Fibroblast of skin of scalp (primary cell): Measurements from ENCODE around the gene PAIP2B. TPM values are rescaled to one million over a fixed set of nuclear protein-coding genes. Genes with fewer than 3 reads are reported as not detected.
"Not testable (repeated sequence)": the region's sequence is repeated elsewhere in the genome, so short reads cannot be mapped to it uniquely, and the experiment has no call there.

Experiments used
- DNase-seq: peaks from one replicate; pipeline ENCODE4 v3.0.0-alpha.2; 2013
- polyA plus RNA-seq, 2 experiments: library from polyadenylated mRNA; unstranded; fragments of 120-200 nt; gene quantifications; one replicate each; pipeline ENCODE4 v1.2.1, GENCODE V29; 2013; ENCODE audit not compliant: insufficient read length in 2 of 2

The PAIP2B gene, protein sequence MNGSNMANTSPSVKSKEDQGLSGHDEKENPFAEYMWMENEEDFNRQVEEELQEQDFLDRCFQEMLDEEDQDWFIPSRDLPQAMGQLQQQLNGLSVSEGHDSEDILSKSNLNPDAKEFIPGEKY
- 0.45 TPM for polyA plus RNA-seq (2013, experiment 1 of 2; ENCODE audit: insufficient read length)
- polyA plus RNA-seq (2013, experiment 2 of 2; ENCODE audit: insufficient read length): 0.78 TPM

GRCh38 chr2:71226965-71227560 lies at the start of gene PAIP2B:
TSS of gene PAIP2B (minus strand) at chr2:71227103. CDS start at chr2:71202589, 24,514 bp downstream.
- peak; percentile 99 for DNase-seq

DNA sequence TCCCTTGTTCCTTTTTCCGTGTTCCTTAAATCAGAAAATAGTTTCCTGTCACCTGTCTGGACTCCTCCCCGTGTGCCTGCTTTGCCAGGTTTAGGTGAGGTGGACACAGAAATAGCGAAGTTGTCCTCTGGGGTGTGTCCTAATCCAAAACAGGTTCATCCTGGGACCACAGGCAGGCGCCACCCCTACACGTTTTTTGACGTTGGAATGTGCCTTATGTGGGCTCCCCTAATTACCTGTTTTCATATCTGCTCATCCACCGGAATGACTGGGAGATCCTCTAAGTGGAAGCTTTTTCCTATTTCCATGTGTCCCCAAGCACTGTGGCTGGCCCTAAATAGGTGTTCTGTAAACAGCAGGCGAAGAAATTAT lies 49.0 kb upstream of the PAIP2B start:
- no peak for DNase-seq

DNA sequence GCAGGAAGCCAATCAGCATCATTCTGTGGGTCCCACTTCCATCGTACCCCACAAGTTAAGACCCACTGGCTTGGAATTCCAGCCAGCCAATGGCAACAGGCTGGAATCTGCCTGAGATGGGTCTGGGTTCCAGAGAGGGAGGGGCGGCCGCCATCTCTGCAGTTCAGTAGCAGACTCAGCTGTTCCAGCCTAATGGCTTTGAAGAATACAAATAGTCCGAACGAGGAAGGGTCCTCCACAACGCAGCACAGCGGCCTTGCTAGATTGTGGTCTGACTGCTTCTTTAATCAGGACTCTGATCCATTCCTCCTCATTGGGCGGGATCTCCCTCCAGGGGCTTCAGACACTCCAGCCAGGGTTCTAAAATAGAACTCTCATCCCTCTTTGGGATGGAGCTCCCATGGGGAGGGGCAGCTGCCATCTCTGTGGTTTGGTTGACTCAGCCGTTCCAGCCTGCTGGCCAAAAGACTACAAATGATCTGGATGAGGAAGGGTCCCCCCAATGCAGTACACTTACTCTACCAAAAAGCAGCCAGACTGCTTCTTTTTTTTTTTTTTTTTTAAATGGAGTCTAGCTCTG lies 42.7 kb upstream of the PAIP2B start:
- DNase-seq: no peak

GRCh38 chr2:71263386-71263785 lies 36.5 kb upstream of the PAIP2B start:
- DNase-seq: no peak

GRCh38 chr2:71261534-71261933 lies 34.6 kb upstream of the PAIP2B start:
- DNase-seq: no peak

DNA sequence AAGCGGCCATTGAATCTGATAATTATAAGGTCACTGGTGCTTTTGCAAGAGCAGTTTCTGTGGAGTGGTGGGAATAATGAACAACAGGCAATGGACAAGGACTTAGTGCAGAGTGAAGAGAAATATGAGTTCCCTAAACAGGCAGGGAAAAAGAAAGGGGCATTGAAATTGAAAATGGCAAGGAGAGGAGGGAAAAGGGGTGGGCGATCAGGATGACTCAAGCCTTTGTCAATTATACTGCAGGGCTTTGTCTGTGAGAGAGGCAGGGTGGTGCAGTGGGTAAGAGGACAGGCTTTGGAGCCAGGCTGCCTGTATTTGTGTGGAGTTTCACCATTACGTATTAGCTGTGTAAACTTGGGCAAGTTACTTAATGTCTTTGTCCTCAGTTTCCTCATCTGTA lies 29.5 kb upstream of the PAIP2B start:
- DNase-seq: no peak

GRCh38 chr2:71254776-71255175 lies 27.9 kb upstream of the PAIP2B start:
- no peak for DNase-seq

GRCh38 chr2:71254078-71254477 lies 27.2 kb upstream of the PAIP2B start:
- no peak for DNase-seq

GRCh38 chr2:71253476-71253875 lies 26.6 kb upstream of the PAIP2B start:
- no peak for DNase-seq

DNA sequence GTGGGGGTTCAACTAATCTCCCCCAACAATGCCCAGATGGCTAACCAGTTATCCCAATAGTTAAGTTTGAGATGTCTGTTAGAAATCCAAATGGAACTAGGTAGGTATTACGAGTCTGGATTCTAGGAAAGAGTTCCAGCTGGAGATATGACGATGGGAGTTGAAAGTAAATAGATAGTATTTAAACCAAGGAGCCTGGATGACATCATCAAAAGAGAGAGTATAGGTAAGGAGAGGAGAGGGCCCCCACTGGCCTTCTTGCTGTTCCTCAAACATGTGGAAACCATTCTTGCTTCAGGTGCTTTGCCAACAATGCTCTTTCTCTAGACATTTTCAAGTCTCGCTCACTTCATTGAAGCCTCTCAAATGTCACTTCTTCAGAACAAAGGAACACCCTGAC lies 26.0 kb upstream of the PAIP2B start:
- DNase-seq: no peak

DNA sequence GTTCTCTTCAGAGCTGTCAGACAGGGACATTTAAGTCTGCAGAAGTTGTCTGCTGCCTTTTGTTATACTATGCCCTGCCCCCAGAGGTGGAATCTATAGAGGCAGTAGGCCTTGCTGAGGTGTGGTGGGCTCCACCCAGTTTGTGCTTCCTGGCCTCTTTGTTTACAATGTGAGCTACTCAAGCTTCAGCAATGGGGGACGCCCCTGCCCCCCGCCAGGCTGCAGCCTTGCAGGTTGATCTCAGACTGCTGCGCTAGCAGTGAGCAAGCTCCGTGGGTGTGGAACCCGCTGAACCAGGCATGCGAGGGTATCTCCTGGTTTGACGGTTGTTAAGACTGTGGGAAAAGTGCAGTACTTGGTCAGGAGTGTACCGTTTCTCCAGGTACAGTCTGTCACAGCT lies 24.0 kb upstream of the PAIP2B start:
- DNase-seq: no peak

GRCh38 chr2:71244302-71244660 lies 17.4 kb upstream of the PAIP2B start:
- DNase-seq: no peak

- no peak for DNase-seq
Measured at GRCh38 chr2:71243634-71244301, 16.9 kb upstream of the PAIP2B start.

DNA sequence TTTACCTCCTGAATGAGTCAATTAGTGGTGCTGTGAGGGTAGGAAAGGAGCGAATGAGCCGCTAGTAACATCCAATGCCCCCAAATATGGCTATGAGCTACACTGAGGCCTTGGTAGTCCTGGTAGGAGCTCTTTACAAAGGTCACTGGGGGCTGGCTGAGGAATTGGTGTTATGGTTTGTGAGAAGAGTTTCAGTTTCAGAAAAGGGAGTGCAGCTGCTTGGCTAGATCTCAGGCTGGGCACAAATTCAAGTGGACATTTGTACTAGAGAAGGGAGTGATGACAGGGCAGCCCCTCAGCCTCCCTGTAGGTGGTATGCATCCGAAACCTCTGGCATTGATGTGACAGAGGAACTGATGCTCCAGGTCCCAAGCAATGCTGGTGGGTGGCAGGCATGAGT lies 13.9 kb upstream of the PAIP2B start:
- no peak for DNase-seq

- DNase-seq: no peak
Measured at GRCh38 chr2:71238089-71238488, 11.2 kb upstream of the PAIP2B start.

DNA sequence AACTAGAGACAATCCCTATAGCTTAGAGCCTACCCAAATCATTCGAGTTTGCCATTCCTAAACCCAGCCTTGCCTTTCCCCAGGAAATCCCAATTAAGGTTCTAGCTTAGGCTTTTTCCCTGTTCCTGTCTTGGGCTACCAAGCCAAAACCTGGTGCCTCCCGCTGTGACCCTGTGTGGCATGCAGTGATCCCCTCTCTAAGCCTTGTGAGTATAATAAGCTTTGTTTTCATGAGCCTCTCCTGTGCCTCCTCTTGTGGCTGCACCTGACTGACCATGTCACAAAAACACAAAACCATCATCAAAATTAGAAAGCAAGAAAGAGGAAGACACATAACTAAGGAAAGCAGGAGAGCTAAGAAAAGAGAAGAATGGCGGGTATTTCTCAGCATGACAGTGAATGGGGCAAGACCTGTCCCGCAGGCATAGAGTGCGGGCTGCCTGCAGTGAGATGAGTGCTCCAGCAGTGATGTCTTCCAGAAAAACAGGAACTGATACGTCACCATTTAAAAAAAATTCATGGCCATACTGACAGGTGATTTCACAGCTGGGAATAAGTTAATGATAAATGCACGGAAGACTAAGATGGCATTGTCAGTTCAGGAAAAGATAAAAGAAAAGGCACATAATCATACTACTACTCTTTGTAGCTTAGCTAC lies 9.2 kb upstream of the PAIP2B start:
- no peak for DNase-seq

- DNase-seq: not testable (repeated sequence)
Measured at GRCh38 chr2:71233072-71233471, 6.2 kb upstream of the PAIP2B start.

DNA sequence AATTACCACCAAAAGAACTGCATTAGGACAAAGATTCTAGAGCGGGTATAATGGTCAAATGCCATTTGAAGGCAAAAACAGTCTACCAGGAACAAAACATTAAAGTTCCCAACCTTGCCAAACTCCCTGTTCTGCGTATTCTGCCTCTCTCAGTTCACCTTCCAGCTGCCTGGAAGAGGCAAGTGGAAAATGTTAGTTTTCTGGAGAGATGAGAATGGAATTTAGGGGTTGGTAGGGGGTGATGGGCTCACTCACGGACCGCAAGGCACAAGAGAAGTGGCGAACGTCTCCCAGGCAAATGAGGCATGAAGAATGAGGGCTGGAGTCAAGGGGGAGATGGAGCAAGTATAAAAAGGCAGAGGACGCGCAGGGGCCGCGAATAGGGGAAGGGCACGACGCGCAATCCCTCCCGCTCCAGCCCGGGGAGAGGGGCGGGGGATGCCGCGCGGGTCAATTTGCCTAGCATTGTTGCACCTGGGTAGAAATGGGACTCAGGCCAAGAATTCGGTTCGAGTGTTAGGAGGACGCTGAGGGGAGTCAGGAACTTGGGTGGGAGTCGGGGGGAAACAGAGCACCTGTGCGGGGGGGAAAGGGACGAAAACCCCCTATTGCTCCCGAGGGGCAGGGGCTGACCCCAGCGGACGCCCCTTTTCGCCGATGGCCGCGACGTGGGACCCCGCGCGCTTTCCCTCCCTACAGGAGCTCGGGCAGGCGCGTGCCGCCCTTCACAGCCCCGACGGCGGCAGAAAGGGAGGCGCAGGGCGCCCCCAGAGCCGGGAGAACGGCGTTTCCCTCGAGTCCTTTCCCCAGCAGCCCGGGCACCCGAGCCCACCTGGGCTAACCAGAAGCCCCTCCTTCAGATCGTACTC lies 573 bp downstream of the PAIP2B start:
- no peak for DNase-seq

GRCh38 chr2:71224935-71225334 lies 2.0 kb downstream of the PAIP2B start:
- no peak for DNase-seq

DNA sequence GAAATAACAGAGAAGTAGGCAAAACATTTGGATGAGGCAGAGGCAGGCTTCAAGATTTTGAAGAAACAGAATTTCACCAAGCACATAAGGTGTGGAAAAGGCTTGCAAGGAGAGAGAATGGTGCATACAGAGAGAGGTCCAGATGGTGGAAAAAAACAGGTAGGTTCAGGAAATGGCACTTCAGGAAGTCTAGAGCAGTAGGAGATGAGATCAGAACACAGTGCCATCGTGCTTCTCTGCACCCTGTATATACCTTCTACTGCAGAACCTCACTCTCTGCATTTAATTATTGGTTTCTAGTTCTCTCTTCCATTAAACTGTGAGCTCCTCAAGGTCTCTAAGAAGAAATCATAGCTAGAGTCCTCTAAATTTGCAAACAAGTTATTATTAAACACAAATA lies 2.4 kb downstream of the PAIP2B start:
- no peak for DNase-seq

DNA sequence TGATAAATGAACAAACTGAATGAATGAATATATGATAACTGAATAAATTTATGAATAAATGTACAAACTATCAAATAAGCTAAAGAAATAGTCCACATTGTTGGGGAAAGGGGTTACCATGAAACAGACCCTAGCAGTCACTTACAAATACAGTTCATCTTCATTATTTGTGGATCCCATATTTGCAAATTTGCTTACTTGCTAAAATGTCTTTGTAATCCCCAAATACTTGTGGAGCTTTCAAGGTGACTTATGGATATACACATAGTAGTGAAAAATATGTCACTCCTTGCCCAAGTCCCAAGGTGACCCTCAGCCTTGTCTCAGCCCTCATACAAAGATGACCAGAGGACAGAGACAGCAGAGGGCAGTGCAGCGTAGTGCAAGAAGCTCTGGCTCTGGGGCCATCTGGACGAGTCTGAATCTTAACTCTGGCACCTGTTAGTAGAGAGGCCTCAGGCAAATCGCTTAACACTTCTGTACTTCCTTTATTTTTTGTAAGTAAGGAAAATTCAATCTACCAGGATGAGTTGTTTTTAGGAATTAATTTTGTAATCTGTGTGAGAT lies 3.1 kb downstream of the PAIP2B start:
- DNase-seq: peak; percentile 8

DNA sequence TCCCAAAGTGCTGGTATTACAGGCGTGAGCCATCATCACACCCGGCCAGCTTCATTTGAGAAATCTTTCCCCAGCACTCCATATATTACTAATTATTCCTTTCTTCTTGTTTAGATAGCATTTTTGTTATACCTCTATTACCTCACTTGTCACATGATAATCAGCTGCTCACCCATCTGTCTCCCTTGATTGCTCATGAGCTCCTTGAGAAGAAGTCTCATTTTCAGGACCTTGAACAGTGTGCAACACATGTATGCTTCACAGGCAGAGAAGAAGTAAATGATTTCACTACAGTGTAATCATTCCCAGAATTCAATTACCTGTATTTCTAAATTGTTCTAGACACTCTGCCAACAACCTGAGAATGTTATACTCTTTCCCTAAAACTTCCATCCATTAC lies 6.2 kb downstream of the PAIP2B start:
- DNase-seq: no peak
